ENCODE measurements around the gene BTF3L4. TPM values are rescaled to one million over a fixed set of nuclear protein-coding genes. Genes with fewer than 3 reads are reported as not detected.
"Not testable (repeated sequence)": the region's sequence is repeated elsewhere in the genome, so short reads cannot be mapped to it uniquely, and the experiment has no call there.

Gene BTF3L4
- total RNA-seq, 1 experiment from 2014 or later = 106 TPM

DNA sequence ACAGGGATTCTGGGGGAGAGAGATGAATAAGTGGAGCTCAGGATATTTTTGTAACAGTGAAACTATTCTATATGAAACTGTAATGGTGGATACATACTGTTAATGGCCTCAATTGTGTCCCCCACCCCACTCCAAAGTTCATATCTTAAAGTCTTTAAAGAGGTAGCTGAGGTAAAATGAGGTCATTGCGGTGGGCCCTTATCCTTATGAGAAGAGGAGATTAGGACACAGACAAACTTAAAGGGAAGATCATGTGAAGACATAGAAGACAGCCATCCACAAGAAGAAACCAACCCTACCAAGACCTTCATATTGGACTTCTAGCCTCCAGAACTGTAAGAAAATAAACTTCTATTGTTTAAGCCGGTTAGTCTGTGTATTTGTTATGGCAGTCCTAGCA is 10.9 kb upstream of the BTF3L4 start:
- no peak overlapping the region for H4K91ac ChIP-seq (ENCODE audit: insufficient read length, low read depth, low read length)
- no peak overlapping the region for H3T11ph ChIP-seq (ENCODE audit: low read length)
- Mint-ChIP-seq H3K9me3 (no peaks in the 10 kb centered on the region), H3K4me1 (peaks cover 0 to 7% of the 10 kb centered on the region in 2 experiments; a peak in 1 of 4 replicates), H3K4me3 (no peak overlapping the region), H3K36me3 (ENCODE audit: insufficient read depth in 1 of 3, low read depth in 3 of 3) (peaks cover 4 to 30% (median 28%) of the 10 kb centered on the region in 3 experiments; a peak in 6 of 7 replicates), H3K27me3 (ENCODE audit: low read depth) (no peaks in the 10 kb centered on the region), H3K27ac (no peak overlapping the region)
- no peak overlapping the region for H3K14ac ChIP-seq (ENCODE audit: insufficient read depth, low read length)
- H2BK12ac ChIP-seq (ENCODE audit: insufficient read length, low read depth, low read length) = no peak overlapping the region
- no peak overlapping the region for H2AFZ ChIP-seq (ENCODE audit: low read length)
- H3K79me2 ChIP-seq (ENCODE audit: insufficient read depth, low read length) = peaks cover 6% of the 10 kb centered on the region; the same call in 1 of the 2 replicates
- TF ChIP-seq CTCF (conservative IDR thresholded peaks at IDR 0.05) = no peak
- no peak overlapping the region for H2BK20ac ChIP-seq (ENCODE audit: low read depth, low read length, poor library complexity, severe bottlenecking)
- no peak overlapping the region for H3K56ac ChIP-seq (ENCODE audit: insufficient read length, low read depth, low read length)
- no peak overlapping the region for H3K4me2 ChIP-seq (ENCODE audit: insufficient read depth, insufficient read length, low read length)
- no peak overlapping the region for H4K5ac ChIP-seq (ENCODE audit: insufficient read length, low read depth, low read length)
- H2BK15ac ChIP-seq (ENCODE audit: low read depth, low read length) = no peak overlapping the region
- no peak overlapping the region for H3K18ac ChIP-seq (ENCODE audit: insufficient read length, low read depth, low read length)
- H3K9me3 ChIP-seq (ENCODE audit: control insufficient read depth, low read depth, low read length) = no peaks in the 10 kb centered on the region
- no peak overlapping the region for H3K9ac ChIP-seq (ENCODE audit: extremely low read depth, insufficient read length, low read length)
- H3K27me3 ChIP-seq (ENCODE audit: insufficient read depth, low read length) = no peaks in the 10 kb centered on the region
- no peak overlapping the region for H3K27ac ChIP-seq (ENCODE audit: insufficient read length, low read depth, low read length)
- no peak overlapping the region for H3K4ac ChIP-seq (ENCODE audit: low read depth, low read length)
- H4K20me1 ChIP-seq (ENCODE audit: control insufficient read depth, insufficient read depth, insufficient read length) = no peaks in the 10 kb centered on the region
- WGBS (ENCODE audit: extremely low coverage, insufficient read length, low lambda C conversion rate) = no CpG with 5 or more reads among the region's 2 CpGs
- no peak for DNase-seq
- H2BK5ac ChIP-seq (ENCODE audit: insufficient read length, low read length) = no peak overlapping the region
- H3K79me1 ChIP-seq (ENCODE audit: insufficient read depth, low read depth, low read length, poor library complexity, severe bottlenecking) = no peaks in the 10 kb centered on the region
- no peaks in the 10 kb centered on the region for H3K23me2 ChIP-seq (ENCODE audit: insufficient read length, low read depth, low read length, poor library complexity, severe bottlenecking)
- H3K4me1 ChIP-seq (ENCODE audit: insufficient read depth, low read length) = 0 out of 2 replicates have a peak, but pooled peaks cover 3% of the 10 kb centered on the region
- no peak overlapping the region for H4K8ac ChIP-seq (replicated peaks; ENCODE audit: insufficient read length, low read depth, low read length)
- H2BK120ac ChIP-seq (ENCODE audit: low read depth, low read length, poor library complexity, severe bottlenecking) = no peak overlapping the region
- no peak overlapping the region for H2AK5ac ChIP-seq (ENCODE audit: insufficient read length, low read length)
- H3K23ac ChIP-seq (ENCODE audit: insufficient read length, low read depth, low read length) = no peak overlapping the region

DNA sequence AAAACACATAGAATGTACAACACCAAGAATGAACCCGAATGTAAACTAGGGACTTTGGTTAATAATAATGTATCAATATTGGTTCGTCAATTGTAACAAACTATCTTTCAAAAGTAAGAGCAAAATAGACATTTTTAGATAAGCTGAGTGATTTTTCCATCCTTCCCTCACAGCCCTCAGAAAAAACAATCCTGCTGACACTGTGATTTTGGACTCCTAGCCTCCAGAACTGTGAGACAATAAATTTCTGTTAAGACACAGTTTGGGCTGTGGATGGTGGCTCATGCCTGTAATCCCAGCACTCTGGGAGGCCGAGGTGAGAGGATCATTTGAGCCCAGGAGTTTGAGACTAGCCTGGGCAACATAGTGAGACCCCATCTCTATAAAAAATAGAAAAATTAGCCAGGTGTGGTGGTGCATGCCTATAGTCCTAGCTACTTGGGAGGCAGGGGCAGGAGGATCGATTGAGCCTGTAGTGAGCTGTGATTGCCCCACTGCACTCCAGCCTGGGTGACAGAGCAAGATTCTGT is 10.4 kb upstream of the BTF3L4 start:
- not testable (repeated sequence) for H3K9me3 ChIP-seq (ENCODE audit: control insufficient read depth, low read depth, low read length); H3K27ac ChIP-seq (ENCODE audit: insufficient read length, low read depth, low read length); H3K4ac ChIP-seq (ENCODE audit: low read depth, low read length); H2BK12ac ChIP-seq (ENCODE audit: insufficient read length, low read depth, low read length); H3K79me2 ChIP-seq (ENCODE audit: insufficient read depth, low read length); H2AFZ ChIP-seq (ENCODE audit: low read length); H2BK120ac ChIP-seq (ENCODE audit: low read depth, low read length, poor library complexity, severe bottlenecking); H3K27me3 Mint-ChIP-seq (ENCODE audit: low read depth); H3K4me1 Mint-ChIP-seq; H3K9me3 Mint-ChIP-seq; H3K23me2 ChIP-seq (ENCODE audit: insufficient read length, low read depth, low read length, poor library complexity, severe bottlenecking); H3K4me2 ChIP-seq (ENCODE audit: insufficient read depth, insufficient read length, low read length); H4K91ac ChIP-seq (ENCODE audit: insufficient read length, low read depth, low read length); H4K5ac ChIP-seq (ENCODE audit: insufficient read length, low read depth, low read length); H4K8ac ChIP-seq (replicated peaks; ENCODE audit: insufficient read length, low read depth, low read length); DNase-seq; H3K18ac ChIP-seq (ENCODE audit: insufficient read length, low read depth, low read length); H3K9ac ChIP-seq (ENCODE audit: extremely low read depth, insufficient read length, low read length); H2AK5ac ChIP-seq (ENCODE audit: insufficient read length, low read length); H4K20me1 ChIP-seq (ENCODE audit: control insufficient read depth, insufficient read depth, insufficient read length); H2BK20ac ChIP-seq (ENCODE audit: low read depth, low read length, poor library complexity, severe bottlenecking); H3K14ac ChIP-seq (ENCODE audit: insufficient read depth, low read length); H2BK15ac ChIP-seq (ENCODE audit: low read depth, low read length); H3K56ac ChIP-seq (ENCODE audit: insufficient read length, low read depth, low read length); H3K27ac Mint-ChIP-seq; H2BK5ac ChIP-seq (ENCODE audit: insufficient read length, low read length); H3K4me3 Mint-ChIP-seq; H3K23ac ChIP-seq (ENCODE audit: insufficient read length, low read depth, low read length); H3K4me1 ChIP-seq (ENCODE audit: insufficient read depth, low read length); H3T11ph ChIP-seq (ENCODE audit: low read length); H3K79me1 ChIP-seq (ENCODE audit: insufficient read depth, low read depth, low read length, poor library complexity, severe bottlenecking); H3K27me3 ChIP-seq (ENCODE audit: insufficient read depth, low read length)
- peaks cover 4 to 30% (median 30%) of the 10 kb centered on the region in 3 experiments; a peak in 6 of 7 replicates for H3K36me3 Mint-ChIP-seq (ENCODE audit: insufficient read depth in 1 of 3, low read depth in 3 of 3)
- WGBS (ENCODE audit: extremely low coverage, insufficient read length, low lambda C conversion rate) = no CpG with 5 or more reads among the region's 4 CpGs

All from H9 (cell line).